CD4-positive, alpha-beta T cell treated with Interferon gamma for 1 hour (primary cell): ENCODE results near the gene IGF2BP1.
"Not testable (repeated sequence)": the region's sequence is repeated elsewhere in the genome, so short reads cannot be mapped to it uniquely, and the experiment has no call there.

Experiments
- DNase-seq: peaks from one replicate; pipeline ENCODE4 v3.0.0-alpha.2; 2020

IGF2BP1 gene

GRCh38 chr17:49021095-49021767, 24.0 kb downstream of the IGF2BP1 start:
- DNase-seq: no peak

- no peak for DNase-seq
Observed at GRCh38 chr17:49021768-49022103, 24.6 kb downstream of the IGF2BP1 start.

- DNase-seq: no peak
Observed at GRCh38 chr17:49022391-49022941, 25.3 kb downstream of the IGF2BP1 start.

DNA sequence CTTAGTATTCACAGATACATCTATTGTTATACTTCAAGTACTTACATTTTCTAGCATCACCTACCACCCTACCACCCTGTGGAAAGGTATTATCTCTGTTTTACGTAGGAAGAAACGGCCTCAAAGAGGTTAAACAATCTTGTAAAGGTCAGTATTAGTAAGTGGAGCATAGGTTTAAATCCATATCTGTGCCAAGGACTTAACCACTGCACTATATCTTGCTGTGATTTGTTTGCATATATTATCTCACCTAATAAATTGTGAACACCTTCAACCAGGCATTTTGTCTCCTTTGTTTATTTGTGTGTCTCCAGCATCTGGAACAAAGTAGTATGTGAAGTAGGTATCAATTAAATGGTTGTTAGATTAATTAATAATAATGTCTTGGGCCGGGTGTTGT, 27.3 kb downstream of the IGF2BP1 start:
- DNase-seq: no peak

DNA sequence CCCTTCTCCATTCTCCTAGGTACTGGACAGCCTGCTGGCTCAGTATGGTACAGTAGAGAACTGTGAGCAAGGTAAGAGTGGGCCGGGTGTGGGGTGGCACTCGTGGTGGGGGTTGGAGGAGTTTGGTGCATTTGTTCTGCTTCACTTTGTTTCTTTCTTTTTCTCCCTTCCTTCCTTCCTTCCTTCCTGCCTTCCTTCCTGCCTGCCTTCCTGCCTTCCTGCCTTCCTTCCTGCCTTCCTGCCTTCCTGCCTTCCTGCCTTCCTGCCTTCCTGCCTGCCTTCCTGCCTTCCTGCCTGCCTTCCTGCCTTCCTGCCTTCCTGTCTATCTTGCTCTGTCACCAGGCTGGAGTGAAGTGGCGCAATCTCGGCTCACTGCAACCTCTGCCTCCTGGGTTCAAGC, 29.3 kb downstream of the IGF2BP1 start:
- DNase-seq: not testable (repeated sequence)

DNA sequence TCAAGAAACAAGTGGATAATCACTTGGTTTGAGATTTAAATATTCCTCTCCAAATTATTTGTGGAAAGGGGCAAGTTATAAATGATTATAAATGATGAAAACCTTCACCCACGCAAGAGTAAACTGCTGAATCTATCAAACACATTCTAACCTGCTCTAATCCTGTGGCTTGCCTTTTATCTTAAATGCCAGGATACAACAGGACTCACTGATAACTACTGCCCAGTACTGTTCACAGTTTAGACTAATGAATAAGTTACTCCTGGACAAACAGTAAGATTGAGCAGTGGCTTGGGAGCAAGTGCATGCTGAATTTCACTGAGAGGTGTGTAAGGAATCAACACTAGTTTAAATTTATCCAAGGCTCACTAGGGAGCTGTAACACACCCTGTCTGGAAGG, 31.1 kb downstream of the IGF2BP1 start:
- DNase-seq: no peak

- no peak for DNase-seq
Observed at GRCh38 chr17:49029801-49030200, 32.6 kb downstream of the IGF2BP1 start.

DNA sequence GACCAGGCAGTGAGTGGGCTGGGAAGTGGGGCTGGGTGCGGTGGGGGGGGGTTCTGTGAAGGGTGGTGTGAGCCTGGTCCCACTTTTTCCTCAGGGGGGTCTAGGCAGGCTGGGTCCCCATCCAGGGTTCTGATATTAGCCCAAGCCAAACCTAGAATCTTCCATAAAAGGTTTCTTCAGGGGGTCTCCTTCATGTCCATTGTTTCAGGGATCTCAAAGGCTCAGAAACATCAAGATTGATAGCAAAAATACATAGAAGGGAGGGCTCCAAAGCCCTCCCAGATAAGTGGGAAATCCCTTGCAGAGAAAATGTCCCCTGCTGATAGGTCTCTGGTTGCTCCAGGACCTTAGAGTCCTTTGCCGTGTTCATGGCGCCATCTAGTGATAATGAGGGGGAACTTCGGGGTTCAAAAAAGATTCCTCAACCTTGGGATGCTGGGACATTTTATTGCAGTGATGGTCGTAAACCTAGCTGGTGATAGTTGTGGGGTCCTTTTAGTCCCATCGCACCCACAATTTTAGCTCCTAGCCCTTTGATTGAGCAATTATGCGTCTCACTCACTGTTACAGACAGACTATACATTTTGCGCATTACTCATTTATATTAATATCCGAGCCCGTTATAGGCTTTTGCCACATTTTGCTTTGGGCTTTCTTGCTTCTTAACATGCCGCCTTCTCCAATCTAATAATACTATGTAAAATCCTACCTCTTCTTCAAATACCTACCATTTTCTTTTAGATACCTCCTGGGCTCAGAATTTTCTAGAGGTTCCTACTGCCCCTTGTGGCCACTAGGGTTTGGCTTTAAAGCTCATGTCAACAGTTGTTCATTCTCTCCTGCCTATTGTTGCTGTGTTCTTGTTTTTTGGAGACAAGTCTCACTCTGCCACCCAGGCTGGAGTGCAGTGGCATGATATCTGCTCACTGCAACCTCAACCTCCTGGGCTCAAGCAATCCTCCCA, 35.1 kb downstream of the IGF2BP1 start:
- DNase-seq: peak; percentile 26

DNA sequence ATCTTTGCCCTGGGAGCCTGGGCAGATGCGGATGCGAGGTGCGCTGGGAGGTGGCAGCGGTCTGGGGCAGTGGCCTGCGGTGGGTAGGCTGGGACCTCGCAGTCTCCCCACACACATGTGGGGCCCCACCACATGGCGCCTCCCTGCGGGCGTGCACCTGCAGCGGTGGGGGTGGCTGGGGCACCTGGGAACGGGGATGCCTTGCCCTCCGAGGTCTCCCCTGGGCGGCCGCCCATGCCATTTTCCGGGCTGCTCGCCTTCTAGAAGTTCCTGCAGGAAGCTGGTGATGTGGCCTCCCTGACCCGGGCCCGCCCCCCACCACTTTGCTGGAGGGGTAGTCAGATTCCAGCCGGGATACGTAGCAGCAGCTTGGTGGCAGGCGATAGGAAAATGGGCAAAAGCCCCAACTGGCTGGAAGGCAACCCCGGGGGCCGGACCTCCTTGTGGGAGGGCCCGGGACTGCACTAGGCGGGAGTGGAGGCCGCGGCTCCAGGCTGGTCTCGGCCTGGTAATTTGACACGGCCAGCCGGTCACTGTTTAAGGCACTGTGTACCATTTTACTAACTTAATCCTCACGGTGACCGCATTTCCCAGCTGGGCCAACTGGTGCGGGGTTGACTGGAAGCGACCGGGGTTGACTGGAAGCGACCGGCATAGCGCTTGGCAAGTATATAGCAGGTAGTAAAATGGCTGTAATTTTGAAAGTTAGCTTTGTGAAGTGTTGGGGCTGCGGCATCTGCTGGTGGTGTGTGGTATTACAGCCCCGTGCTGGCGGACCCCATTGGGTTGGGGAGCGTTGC, 38.5 kb downstream of the IGF2BP1 start:
- DNase-seq: peak; percentile 1

- DNase-seq: no peak
Observed at GRCh38 chr17:49036270-49036626, 39.1 kb downstream of the IGF2BP1 start.

DNA sequence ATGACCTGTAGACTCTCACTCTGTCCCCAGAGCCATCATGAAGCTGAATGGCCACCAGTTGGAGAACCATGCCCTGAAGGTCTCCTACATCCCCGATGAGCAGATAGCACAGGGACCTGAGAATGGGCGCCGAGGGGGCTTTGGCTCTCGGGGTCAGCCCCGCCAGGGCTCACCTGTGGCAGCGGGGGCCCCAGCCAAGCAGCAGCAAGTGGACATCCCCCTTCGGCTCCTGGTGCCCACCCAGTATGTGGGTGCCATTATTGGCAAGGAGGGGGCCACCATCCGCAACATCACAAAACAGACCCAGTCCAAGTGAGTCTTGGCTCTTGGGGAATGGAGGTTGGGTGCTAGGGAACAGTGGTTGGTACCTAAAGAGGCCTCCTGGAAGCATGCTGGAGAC, 41.0 kb downstream of the IGF2BP1 start:
- DNase-seq: no peak

DNA sequence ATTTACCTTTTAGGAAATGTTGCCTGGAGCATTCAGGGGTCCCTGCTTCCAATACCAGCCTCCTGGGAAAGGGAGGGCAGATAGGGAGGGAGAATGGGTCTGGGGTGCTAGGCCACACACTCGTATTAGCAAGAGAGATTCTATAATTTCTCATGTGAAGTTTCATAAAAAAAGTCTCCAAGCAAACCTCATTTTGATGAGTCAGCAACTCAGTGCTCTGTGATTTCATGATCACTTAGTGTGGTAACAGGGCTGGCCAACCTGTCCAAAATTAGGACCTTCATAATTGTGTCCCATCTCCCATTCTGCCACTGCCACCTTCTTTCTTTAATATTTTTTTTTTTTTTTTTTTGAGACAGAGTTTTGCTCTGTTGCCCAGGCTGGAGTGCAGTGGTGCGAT, 41.4 kb downstream of the IGF2BP1 start:
- no peak for DNase-seq

DNA sequence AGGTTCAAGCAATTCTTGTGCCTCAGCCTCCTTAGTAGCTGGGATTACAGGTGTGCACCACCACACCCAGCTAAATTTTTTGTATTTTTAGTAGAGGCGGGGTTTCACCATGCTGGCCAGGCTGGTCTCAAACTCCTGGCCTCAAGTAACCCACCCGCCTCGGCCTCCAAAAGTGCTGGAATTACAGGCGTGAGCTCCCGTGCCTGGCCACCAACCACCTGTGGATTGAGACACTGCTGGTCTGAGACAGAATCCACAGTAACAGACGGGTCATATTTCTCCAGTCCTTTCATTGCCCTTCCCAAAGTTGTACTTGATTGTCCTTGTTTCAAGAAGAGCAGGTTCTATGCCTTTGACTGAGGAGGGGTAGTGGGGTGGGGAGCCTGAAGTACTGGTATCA, 42.3 kb downstream of the IGF2BP1 start:
- not testable (repeated sequence) for DNase-seq

DNA sequence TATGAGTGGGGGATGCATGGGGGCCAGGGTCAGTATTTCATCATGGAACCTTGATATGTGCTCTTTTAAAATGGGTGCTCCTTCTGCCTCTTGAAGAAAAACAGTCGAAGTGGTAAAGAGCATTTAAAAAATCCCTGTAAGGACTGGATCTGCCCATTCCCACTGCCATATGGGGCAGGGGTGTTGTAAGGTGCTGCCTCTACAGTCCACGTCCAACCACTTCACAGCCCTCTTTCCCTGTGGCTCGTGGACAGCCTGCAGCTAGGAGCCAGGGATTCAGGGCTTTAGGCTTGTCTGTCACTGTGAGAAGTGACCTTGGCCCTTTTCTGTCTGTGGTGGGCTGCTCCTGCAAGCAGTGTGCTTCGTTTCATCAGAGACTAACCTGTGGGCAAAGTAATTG, 44.3 kb downstream of the IGF2BP1 start:
- DNase-seq: no peak

DNA sequence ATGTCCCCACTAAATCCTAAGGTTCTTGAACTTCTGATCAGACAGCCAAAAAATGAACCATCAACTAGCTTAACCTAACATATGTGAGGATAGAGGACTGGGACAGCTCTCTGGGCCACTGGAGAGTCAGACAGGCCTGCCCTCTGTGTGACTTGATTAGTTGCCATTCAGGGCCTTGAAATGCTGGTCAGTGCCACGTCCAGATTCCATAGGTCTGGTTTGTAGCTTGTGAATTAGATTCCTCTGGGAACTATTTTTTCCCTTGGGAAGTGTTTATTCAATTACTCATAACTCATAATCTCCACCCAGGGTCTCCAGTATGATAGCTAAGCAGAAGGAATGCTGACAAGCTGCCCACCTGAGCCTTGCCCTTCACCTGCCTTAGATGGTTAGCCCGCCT, 48.2 kb downstream of the IGF2BP1 start:
- no peak for DNase-seq

DNA sequence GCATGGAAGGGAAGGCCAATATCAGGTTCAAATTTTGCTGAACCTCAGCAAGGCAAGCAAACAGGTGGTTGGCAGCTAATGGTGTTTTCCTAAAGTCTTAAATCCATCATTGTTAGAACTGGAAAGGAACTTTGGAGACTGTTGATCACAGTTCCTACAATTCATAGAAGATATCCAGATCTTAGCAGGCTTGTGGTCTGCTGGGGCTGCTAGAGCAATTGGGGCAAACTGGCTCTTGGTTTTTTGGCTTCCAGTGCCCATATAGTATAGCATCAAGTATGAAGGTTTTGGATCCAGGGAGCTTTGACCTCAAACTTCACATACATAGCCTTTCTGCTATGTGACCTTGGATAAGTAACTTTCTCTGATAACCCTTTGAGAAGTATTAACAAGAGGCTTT, 49.7 kb downstream of the IGF2BP1 start:
- no peak for DNase-seq

GRCh38 chr17:49049265-49049664, 52.1 kb downstream of the IGF2BP1 start:
- no peak for DNase-seq

DNA sequence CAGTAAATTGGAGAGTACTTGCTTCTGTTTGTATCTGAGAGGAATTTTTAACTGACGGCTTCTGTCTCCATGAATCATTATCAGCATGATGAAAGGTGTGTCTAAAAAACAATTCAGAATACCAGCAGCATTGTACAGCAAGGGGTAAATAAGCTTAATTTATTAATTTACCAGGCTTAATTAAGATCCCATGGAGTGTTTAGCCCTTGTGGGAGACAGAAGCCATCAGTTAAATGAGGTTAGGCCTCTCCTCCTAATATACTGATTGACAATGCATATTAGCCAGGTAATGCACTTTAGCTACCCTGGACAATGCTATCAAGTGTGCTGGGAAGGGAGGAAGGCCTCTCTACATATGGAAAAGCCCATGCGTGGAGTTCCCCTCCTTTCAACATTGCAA, 53.4 kb downstream of the IGF2BP1 start:
- DNase-seq: no peak

- DNase-seq: no peak
Observed at GRCh38 chr17:49051269-49051668, 54.1 kb downstream of the IGF2BP1 start.

DNA sequence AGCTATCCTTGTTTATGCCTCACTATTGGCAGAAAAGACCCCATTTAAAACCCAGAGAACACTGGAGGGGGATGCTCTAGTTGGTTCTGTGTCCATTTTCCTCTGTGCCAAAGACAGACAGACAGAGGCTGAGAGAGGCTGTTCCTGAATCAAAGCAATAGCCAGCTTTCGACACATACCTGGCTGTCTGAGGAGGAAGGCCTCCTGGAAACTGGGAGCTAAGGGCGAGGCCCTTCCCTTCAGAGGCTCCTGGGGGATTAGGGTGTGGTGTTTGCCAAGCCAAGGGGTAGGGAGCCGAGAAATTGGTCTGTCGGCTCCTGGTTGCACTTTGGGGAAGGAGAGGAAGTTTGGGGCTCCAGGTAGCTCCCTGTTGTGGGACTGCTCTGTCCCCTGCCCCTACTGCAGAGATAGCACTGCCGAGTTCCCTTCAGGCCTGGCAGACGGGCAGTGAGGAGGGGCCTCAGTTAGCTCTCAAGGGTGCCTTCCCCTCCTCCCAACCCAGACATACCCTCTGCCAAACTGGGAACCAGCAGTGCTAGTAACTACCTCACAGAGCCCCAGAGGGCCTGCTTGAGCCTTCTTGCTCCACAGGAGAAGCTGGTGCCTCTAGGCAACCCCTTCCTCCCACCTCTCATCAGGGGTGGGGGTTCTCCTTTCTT, 56.1 kb downstream of the IGF2BP1 start:
- DNase-seq: no peak

- no peak for DNase-seq
Observed at GRCh38 chr17:49054342-49055092, 57.3 kb downstream of the IGF2BP1 start.
